HL-60 (cell line): ENCODE measurements around the gene NIBAN1.

Source experiments
- CTCF ChIP-seq: IDR thresholded peaks from one replicate; pipeline ENCODE4 v1.5.1; 2011; ENCODE audit warnings: low read length, control low read depth, inconsistent platforms; ENCODE audit not compliant: insufficient read depth
- POLR2AphosphoS5 ChIP-seq: IDR thresholded peaks from 2 replicates; pipeline ENCODE4 v1.6.1; 2012; ENCODE audit warnings: low read depth

- TF ChIP-seq CTCF (no peak), POLR2AphosphoS5 (no peak)
These were observed 33.5 kb downstream of the NIBAN1 start for GRCh38 chr1:184940694-184941409.
